Stimulated activated CD4-positive, alpha-beta T cell treated with anti-CD3 and anti-CD28 coated beads, Interleukin-4, amount 100 ng/mL, for 4 hours (primary cell): ENCODE data around the gene IMP3.
"Not testable (repeated sequence)": the region's sequence is repeated elsewhere in the genome, so short reads cannot be mapped to it uniquely, and the experiment has no call there.

Source experiments
- DNase-seq, 2 experiments: peaks; one replicate each; pipeline ENCODE4 v3.0.0-alpha.2; 2020

Gene IMP3, protein sequence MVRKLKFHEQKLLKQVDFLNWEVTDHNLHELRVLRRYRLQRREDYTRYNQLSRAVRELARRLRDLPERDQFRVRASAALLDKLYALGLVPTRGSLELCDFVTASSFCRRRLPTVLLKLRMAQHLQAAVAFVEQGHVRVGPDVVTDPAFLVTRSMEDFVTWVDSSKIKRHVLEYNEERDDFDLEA

DNA sequence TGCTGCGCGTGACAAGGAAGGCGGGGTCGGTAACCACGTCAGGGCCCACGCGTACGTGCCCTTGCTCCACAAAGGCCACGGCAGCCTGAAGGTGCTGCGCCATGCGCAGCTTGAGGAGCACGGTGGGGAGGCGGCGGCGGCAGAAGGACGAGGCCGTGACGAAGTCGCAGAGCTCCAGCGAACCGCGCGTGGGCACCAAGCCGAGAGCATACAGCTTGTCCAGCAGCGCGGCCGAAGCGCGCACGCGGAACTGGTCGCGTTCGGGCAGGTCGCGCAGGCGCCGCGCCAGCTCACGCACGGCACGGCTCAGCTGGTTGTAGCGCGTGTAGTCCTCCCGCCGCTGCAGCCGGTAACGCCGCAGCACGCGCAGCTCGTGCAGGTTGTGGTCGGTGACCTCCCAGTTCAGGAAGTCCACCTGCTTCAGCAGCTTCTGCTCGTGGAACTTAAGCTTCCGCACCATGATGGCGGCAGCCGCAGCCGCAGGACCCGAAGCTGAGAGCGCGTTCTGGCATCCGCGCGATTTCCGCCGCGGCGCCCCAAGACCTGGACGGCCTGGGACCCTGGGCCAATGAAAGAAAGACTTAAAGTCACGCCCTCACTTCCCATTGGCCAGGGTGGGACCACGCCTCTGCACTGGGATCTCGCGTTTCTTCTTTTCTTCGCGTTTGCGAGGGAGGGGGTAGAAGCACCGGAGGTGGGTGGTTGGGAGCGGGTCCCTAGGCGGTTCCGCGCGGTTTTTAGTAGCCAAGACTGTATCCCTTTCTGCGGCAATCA lies at the start of gene IMP3:
IMP3 (minus strand) TSS at position 516 of the 774 bp plus-strand sequence; CDS start at position 460, 56 bp downstream.
- DNase-seq, result peak; percentile 84 to 94

DNA sequence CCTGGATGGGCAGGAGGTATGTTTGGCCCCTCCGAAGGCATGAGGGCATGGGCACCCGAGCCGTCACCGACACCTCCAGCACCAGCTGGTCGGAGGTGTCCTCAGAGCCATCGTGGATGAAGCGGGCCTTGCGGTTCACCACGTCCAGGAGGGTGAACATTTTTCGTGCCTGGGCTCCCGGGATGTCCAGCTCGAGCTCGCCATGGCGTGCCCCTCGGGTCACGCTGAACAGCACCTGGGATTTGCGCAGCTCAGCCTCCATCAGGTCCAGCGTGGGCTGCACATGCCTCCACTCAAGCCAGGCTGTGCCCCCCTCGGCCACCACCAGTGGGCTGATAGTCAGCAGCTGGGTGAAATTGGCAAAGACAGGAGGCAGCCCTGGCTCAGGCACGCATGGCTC lies 49.4 kb upstream of the IMP3 start:
- DNase-seq, result not testable (repeated sequence)

DNA sequence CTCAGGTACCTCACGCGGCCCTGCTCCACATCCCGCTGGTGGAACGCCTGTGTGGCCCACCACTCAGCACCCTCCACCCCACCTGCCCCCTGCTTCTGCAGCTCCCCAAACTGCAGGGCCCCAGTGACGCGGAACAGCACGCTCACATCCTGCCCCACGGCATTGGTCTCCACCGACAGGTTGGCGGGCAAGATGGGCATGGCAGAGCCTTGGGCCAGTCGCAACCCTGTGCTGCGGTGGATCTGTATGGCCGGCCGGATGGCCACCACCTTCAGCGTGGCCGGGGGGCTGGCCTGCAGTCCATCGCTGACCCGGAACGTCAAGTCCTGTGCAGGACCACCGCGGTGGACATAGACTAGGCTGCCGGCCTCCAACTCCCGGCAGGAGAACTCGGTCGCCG lies 48.8 kb upstream of the IMP3 start:
- DNase-seq, result no peak

DNA sequence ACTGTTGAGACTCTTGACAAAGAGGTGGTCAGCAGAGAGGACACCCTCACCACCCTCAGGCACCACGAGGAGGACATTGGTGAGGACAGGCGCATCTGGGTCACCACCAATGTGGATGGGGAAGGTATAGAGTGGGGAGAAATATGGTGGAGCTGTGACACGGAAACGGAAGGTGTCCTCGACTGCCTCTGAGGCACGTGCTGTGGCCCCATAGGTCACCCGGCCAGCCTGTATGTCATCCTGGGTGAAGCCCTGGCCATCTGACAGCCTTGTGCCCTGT lies 48.2 kb upstream of the IMP3 start:
- no peak for DNase-seq

DNA sequence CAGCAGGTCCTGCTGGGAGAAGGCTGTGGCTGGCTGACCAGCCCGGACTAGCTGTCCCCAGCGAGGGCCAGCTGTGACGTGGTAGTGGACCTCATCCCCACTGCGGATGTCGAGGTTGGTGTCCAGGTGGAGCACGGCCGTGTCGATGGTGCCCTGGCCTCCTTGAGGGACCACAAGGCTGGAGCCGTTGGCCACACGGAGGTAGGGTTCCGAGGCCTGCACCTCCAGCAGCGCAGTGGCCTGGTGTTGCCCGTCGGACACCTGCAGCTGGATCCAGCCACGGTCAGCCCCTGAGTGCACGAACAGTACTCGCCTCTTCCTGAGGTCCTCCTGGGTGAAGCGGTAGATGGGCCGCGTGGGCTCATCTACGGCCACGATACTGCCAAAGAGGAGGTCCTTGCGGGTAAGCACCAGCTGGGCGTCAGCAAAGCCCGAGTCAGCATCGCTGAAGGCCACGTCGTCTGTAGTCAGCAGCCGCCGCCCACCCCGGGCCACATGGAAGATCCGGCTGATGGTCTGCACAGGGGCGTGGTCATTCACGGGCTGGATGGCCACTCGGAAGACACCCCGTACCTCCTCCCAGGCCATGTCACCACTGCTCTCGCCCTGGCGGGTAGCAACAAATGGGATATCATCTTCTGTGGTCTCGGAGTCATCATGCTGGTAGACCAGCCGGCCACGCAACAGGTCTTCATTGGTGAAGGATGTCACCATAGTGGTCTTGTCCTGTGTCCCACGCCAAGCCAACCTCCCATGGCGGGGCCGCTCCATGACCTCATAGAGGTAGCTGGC lies 47.7 kb upstream of the IMP3 start:
- DNase-seq, result no peak

DNA sequence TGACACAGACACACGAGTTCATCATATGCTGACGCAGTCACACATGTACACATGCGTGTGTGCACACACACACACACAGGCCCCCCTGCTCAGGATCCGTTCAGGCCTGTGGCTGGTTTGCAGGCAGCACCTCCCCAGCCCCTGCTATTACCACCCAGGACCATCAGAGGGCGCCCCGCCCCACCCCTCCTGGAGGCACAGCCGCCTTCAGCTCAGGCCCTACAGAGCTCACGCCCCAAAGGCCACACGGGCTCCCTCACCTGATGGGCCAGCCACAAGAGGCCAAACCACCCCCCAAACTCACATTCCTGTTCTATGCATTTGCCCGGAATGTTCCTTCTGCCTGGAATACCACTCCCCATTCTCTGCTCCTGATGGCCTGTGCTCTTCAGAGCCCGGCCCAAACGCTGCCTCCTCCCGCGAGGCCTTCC lies 46.2 kb upstream of the IMP3 start:
- peak; percentile 59 to 73 for DNase-seq

DNA sequence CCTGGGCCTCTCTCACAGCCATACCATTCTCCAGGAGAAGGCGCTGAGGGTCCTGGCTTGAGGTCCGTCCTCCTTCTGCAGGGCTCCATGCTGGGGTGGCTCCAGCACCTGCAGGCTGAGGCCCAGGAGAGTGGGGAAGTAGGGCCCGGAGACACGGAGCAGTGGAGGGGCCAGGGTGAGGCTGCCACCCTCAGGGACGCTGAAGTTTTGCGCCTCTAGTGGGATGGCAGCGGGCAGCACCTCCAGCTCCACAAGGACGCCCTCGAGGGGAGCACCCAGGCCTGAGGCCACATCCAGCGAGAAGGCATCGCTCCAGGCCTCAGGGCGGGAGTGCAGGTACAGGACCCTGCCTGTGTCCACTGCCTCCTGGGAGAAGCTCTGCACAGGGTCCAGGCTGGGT lies 45.2 kb upstream of the IMP3 start:
- DNase-seq, result no peak

DNA sequence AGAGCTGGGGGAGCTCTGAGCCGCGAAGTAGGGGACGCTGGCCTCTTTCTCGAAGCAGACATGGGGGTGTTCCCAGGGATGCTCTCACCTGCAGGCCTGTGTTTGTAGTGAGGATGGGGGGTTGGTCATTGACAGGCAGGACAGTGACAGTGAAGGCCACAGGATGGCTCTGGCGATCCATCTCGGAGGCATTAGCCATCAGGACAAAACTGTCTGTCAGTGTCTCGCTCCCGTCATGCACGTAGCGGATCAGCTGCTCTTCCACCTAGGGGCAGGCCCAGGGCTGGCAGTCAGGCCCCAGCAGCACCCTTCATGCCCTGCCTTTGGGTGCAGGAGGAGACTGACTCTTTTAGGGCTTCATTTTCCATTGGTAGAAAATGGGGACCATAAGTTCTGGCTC lies 44.6 kb upstream of the IMP3 start:
- DNase-seq, result no peak

DNA sequence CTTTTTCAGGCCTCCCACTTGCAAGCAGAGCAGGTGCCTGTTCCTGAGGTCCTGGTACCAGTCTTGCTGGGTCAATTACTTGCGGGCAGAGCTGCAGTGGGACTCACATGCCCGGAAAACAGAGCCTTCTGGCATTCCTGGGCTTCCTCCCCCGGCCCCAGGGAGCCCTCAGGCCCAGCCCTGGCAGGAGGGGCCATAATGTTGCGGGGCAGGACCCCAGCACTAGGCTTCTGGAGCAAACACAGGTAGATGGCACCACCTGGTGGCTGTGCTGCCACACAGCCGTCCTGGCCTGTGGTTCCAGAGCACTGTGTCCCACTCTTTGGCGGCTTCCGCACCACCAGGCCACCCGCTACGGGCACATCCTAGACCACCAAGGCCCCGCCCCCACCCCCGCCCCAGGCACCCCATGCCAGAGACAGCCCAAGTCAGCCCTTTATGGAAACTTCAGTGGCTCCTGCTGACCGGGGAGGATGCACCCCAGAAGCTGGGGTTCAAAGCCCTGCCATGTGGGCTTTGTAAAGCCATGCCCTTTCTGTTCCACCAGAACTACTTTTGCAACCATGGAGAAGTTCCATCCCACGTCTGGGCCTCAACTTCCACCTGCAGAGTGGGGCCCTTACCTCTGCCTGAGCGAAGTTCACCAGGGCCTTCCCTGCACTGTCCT lies 43.8 kb upstream of the IMP3 start:
- peak; percentile 55 to 69 for DNase-seq

DNA sequence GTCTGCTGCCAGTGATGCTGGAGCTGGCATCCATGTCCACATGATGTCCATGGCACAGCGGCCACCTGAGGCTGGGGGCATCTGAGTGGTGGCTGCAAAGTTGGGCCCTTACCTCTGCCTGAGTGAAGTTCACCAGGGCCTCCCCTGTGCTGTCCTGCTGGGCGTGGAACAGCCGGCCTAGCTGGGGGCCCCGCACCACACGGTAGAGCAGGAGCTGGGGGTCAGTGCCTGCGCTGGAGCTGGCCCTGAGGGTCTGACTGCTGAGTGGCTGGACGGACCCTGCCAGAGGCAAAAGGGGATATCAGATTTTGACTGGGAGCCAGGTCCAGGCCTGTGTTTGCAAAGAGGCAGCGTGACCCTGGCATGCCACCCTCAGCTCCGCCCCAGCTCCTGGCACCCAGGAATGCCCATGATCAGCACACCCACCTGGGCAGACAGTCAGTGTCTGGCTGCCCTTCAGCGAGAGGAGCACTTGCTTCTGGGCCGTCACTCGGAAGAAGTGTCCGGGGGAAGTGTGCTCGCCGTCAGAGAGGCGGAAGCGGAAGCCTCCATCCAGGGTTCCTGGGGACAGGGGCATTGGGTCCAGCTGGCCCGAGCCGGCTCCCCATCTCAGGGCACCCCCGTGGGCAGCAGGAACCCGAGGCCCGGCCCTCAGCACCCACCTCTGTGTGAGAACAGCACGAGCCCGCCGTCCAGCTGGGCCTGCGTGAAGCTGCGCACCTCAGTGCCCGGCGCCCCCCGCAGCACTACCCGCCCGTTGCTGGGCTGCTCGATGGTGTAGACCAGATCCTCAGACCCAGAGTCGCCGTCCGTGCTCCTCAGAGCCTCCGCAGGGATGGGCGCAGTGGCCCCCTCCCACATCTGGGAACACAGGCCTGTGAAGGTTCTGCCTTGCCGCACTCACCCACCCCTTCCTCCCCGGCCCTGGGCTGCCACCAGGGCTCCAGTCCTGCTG lies 42.4 kb upstream of the IMP3 start:
- DNase-seq, result no peak

DNA sequence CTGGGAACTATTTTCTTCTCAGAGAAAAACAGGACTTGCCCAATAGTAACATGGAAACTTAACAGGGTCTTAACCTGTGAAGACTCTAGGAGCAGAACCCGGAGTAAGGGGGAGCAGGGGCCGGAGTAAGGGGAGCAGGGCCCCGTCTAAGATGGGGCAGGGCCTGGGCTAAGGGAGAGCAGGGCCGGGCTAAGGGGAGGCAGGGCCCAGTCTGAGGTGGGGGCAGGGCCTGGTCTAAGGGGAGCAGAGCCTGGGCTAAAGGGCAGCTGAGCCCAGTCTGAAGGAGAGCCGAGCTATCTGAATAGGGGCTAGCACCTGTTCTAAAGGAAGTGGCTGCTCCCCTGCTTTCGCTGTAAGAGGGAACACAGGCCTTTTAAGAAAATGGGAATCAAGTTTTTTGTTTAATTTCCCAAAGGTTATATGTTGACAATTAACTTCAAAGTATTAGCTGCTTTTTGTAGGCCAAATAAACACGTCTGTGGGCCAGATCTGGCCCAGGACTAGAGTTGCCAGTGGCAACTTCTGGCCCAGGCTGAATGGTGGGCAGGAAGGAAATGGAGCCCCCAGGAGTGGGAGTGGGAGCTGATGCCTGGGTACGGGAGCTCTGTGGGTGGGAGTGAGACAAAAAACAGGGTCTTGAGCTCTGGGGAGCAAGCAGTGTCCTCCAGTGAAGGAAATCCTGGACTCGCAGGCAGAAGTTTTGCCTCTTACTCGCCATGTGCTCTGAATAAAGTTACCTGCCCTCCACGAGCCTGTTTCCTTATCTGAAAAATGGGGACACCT lies 40.2 kb upstream of the IMP3 start:
- DNase-seq, result no peak

DNA sequence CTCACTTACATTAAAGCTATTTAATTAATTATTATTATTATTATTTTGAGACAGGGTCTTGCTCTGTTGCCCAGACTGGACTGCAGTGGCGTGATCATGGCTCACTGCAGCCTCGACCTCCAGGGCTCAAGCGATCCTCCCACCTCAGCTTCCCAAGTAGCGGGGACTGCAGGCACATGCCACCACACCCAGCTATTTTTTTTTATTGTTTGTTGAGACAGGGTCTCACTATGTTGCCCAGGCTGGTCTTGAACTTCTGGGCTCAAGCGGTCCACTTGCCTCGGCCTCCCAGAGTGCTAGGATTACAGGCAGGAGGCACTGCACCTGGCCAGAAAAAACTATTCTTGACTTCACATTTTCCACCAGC lies 38.3 kb upstream of the IMP3 start:
- DNase-seq, result not testable (repeated sequence)

DNA sequence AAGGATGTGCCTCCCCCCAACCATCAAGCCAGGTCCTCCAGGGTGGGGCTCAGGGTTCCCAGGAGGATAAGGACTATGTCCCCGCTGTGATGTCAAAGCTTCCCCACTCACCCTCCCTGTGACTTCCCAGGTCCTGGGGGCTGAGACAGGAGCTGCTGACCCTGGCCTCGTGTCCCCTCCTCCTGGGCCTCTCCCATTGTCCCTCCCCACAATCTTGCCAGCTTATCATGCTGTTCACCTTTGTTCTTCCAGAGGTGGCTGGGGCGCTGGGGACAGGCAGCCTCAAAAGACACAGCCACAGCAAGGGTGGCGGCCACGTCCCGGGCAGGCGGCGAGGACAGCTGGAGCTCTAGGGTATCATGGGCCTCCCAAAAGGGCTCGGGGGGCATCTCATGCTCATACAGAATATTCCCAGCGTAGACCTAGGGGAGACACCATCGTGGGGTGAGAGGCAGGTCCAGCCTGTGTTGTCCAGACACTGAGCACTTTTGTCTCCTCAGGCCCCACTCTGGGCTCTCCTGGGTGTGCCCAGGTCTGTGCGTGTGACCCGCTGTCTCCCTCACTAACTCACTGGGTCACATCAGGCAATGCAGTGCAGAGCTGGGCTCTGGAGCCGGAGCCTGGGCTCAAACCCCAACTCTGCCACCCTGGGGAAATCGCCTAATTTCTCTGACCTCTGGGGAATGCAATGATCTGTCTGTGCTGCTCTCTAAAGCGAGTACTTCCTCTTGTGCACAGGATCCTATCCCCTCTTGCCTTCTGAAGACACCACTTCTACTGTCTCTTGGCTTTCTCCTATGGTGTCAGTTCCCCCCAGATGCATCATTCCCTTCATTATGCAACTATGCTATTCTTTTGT lies 37.7 kb upstream of the IMP3 start:
- DNase-seq, result no peak

DNA sequence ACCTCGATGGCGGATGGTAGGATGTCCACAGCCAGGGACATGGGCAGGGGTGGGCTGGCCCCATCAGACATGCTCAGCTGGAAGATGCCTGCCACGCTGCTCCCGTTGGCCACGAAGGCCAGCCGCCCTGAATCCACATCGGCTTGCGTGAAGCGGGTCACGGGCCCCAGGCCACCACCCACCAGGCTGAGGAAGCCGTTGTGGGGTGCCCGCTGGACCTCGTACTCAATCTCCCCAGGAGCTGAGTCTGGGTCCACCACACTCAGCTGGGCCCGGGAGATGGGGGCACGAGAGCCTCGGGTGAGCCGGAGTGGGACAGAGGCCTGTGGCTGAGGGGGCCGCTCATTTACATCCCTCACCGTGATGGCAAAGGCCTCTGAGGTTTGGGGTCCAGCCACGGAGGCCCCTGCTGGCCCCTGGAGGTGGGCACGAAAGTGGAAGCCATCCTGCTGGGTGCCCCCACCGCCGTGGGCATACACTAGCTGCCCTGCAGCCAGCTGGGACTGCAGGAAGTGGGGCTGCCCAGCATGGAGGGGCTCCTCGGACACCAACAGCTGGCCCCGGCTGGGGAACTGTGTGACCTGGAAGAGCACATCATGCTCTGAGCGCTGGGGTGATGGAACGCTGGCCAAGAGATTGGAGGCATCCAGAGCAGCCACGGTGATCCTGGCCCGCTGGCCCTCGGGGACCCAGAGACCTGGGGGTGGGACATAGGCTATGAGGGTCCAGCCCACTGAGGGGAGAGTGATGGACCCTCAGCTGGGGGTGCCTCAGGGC lies 36.9 kb upstream of the IMP3 start:
- no peak for DNase-seq

DNA sequence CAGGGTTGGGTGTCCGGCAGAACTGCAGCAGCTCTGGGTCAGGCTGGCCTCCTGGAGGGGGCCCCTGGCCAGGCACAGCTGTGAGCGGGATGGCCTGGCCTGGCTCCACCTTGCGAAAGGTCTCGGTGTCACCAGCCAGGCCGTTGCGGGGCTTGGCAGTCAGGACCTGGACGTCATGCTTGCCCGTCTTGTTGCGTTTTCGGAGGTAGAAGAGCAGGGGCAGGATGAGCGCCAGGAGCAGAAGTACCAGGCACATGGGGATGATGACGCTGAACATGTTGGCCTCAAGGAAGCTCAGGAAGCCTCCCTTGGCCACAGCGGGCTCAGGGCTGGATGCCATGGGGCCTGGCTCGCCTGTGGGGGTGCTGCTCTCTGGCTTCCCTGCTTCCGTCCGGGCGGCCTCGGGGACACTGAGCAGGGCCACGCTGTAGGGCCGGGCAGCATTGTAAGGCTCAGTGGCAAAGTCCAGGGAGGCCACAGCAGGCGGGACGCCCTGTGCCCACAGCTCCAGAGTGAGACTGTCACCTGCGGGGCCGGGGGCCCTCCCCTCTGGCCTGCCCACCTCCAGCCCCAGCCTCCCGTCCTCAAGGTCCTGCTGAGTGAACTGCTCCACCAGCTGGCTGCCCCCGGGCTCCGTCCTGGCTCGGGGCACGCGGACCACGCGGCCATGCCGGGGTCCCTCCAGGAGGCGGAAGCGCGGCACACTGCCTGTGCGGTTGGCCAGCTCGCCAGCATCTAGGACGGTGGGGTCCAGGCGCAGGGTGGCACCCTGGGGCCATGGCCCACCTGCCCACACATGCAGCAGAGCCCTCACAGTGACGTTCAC lies 35.8 kb upstream of the IMP3 start:
- no peak for DNase-seq

DNA sequence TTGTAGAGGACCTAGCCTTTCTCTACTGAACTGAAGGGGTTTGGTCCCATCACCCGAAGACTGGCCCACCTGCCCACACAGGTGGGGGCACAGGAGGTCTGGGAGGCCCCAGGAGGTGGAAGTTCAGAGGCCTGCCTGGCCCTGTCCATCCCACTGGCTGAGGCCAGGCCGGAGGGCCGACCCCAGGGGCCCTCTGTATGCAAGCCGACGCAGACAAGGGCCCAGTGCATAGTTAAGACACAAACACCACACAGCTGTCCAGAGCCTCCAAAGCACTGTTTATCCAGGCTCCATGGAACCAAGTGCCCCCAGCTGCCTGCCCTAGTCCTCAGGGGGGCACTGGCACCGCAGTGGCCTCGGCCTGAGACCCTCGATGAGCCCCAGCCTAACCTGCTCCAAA lies 34.3 kb upstream of the IMP3 start:
- DNase-seq, result no peak

DNA sequence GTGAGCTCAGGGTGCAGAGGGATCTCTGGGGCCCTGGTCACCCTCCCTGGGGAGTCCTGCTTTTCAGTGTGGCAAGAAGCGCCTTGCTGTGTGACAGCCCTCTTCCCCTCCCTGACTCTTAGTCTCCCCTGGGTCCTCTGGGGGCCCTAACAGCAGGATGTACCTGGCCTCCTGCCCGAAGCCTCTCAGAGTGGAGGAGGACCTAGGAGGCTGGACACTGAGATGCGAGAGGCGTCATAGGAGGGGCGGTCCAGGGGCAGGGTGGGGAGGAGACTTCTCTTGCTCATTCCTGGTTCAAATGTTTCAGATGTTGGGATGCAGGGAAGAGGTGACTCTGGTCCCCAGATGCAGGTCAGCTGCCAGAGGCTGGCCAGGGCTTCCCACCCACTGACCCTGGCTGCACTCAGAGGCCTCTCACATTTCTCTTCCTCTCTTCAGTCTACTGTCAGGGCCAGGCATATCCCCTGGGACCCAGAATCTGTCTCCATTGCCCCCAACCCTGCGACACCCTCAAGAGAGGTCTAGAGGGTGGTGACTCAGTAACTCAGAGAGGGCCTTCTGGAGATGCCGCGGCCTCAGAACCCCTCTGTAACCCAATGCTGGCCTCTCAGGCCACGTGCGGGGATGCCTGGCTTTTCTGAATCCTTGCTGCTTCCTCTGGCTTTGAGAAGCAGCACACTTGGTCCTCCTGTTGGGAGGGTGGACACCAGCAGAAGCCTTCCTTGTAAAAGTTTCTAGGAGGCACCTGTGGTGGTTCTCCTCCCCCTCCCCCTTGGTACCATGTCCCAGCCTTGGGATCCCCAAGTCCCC lies 33.6 kb upstream of the IMP3 start:
- DNase-seq, result no peak
